ENCODE data around the gene TUT4.

DNA sequence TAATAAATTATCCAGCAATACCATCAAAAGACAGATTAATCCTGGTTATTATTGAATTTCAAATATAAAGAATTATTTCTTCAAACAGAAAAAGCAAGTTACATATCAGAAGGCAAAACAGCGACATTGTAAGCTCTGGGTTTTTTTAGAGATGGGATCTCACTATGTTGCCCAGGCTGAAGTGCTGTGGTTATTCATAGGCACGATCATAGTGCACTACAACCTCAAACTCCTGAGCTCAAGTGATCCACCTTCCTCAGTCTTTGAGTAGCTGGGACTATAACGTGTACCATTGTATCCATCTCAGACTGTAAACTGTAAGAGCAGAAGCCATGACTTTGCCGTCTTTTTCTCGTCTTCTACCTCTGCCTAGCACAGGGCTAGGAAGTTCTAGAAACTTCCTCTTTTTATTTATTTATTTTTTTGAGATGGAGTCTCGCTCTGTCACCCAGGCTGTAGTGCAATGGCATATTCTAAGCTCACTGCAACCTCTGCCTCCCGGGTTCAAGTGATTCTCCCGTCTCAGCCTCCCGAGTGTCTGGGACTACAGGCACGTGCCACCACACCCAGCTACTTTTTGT lies 29.3 kb upstream of the TUT4 start:
- TF ChIP-seq, protein P1, sequence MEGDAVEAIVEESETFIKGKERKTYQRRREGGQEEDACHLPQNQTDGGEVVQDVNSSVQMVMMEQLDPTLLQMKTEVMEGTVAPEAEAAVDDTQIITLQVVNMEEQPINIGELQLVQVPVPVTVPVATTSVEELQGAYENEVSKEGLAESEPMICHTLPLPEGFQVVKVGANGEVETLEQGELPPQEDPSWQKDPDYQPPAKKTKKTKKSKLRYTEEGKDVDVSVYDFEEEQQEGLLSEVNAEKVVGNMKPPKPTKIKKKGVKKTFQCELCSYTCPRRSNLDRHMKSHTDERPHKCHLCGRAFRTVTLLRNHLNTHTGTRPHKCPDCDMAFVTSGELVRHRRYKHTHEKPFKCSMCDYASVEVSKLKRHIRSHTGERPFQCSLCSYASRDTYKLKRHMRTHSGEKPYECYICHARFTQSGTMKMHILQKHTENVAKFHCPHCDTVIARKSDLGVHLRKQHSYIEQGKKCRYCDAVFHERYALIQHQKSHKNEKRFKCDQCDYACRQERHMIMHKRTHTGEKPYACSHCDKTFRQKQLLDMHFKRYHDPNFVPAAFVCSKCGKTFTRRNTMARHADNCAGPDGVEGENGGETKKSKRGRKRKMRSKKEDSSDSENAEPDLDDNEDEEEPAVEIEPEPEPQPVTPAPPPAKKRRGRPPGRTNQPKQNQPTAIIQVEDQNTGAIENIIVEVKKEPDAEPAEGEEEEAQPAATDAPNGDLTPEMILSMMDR (IDR thresholded peaks at IDR 0.05): no peak
- TF ChIP-seq POLR2AphosphoS5 (IDR thresholded peaks at IDR 0.05; ENCODE audit: low read depth, low read length) (no peak), SIN3A (IDR thresholded peaks at IDR 0.05; ENCODE audit: borderline replicate concordance, insufficient read depth, low read depth, low read length) (no peak)
- TF ChIP-seq, protein P2, sequence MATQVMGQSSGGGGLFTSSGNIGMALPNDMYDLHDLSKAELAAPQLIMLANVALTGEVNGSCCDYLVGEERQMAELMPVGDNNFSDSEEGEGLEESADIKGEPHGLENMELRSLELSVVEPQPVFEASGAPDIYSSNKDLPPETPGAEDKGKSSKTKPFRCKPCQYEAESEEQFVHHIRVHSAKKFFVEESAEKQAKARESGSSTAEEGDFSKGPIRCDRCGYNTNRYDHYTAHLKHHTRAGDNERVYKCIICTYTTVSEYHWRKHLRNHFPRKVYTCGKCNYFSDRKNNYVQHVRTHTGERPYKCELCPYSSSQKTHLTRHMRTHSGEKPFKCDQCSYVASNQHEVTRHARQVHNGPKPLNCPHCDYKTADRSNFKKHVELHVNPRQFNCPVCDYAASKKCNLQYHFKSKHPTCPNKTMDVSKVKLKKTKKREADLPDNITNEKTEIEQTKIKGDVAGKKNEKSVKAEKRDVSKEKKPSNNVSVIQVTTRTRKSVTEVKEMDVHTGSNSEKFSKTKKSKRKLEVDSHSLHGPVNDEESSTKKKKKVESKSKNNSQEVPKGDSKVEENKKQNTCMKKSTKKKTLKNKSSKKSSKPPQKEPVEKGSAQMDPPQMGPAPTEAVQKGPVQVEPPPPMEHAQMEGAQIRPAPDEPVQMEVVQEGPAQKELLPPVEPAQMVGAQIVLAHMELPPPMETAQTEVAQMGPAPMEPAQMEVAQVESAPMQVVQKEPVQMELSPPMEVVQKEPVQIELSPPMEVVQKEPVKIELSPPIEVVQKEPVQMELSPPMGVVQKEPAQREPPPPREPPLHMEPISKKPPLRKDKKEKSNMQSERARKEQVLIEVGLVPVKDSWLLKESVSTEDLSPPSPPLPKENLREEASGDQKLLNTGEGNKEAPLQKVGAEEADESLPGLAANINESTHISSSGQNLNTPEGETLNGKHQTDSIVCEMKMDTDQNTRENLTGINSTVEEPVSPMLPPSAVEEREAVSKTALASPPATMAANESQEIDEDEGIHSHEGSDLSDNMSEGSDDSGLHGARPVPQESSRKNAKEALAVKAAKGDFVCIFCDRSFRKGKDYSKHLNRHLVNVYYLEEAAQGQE (IDR thresholded peaks at IDR 0.05; ENCODE audit: insufficient read depth in 1 of 2, low read depth in 2 of 2, low read length in 1 of 2): no peak

Data from Panc1 (cell line).